ENCODE measurements around the gene PRDM15.
"Not testable (repeated sequence)": the region's sequence is repeated elsewhere in the genome, so short reads cannot be mapped to it uniquely, and the experiment has no call there.

Gene PRDM15

GRCh38 chr21:41796476-41797080 is 82.6 kb downstream of the PRDM15 start:
- no peak for DNase-seq (ENCODE audit: low spot score in 2 of 2)
- peaks cover 5% of the 10 kb centered on the region; the same call in 1 of the 2 replicates for H3K36me3 ChIP-seq (replicated peaks)
- in situ Hi-C loops (cut with MboI; ENCODE audit: low sequenced_read_pairs): no loop called here
- no peaks in the 10 kb centered on the region for H3K27me3 ChIP-seq (ENCODE audit: low read depth)
- no peak overlapping the region for H3K4me3 ChIP-seq
- no peaks in the 10 kb centered on the region for H3K4me1 ChIP-seq
- H3K9me3 ChIP-seq: no peaks in the 10 kb centered on the region

- H3K36me3 ChIP-seq (replicated peaks): peaks cover 3% of the 10 kb centered on the region; the same call in 1 of the 2 replicates
- no peak overlapping the region for H3K4me3 ChIP-seq
- no peak for DNase-seq (ENCODE audit: low spot score in 2 of 2)
- H3K27me3 ChIP-seq (ENCODE audit: low read depth): no peaks in the 10 kb centered on the region
- no peaks in the 10 kb centered on the region for H3K9me3 ChIP-seq
- in situ Hi-C loops (cut with MboI; ENCODE audit: low sequenced_read_pairs): no loop called here
- H3K4me1 ChIP-seq: no peaks in the 10 kb centered on the region
Measured at GRCh38 chr21:41795726-41796125, 83.4 kb downstream of the PRDM15 start.

- H3K9me3 ChIP-seq: no peaks in the 10 kb centered on the region
- H3K36me3 ChIP-seq (replicated peaks): no peaks in the 10 kb centered on the region
- H3K4me1 ChIP-seq: no peaks in the 10 kb centered on the region
- in situ Hi-C loops (cut with MboI; ENCODE audit: low sequenced_read_pairs): no loop called here
- H3K27me3 ChIP-seq (ENCODE audit: low read depth): no peaks in the 10 kb centered on the region
- no peak overlapping the region for H3K4me3 ChIP-seq
- DNase-seq (ENCODE audit: low spot score in 2 of 2): no peak
Measured at GRCh38 chr21:41794600-41794999, 84.5 kb downstream of the PRDM15 start.

- no peak overlapping the region for H3K4me3 ChIP-seq
- H3K27me3 ChIP-seq (ENCODE audit: low read depth): no peaks in the 10 kb centered on the region
- H3K9me3 ChIP-seq: no peaks in the 10 kb centered on the region
- no peak for DNase-seq (ENCODE audit: low spot score in 2 of 2)
- H3K36me3 ChIP-seq (replicated peaks): no peaks in the 10 kb centered on the region
- no peaks in the 10 kb centered on the region for H3K4me1 ChIP-seq
- in situ Hi-C loops (cut with MboI; ENCODE audit: low sequenced_read_pairs): no loop called here
Measured at GRCh38 chr21:41792711-41793110, 86.4 kb downstream of the PRDM15 start.

GRCh38 chr21:41786509-41786987 is 92.6 kb downstream of the PRDM15 start:
- in situ Hi-C loops (cut with MboI; ENCODE audit: low sequenced_read_pairs): no loop called here
- no peaks in the 10 kb centered on the region for H3K9me3 ChIP-seq
- 0 out of 2 replicates have a peak, but pooled peaks cover 6% of the 10 kb centered on the region for H3K4me1 ChIP-seq
- H3K36me3 ChIP-seq (replicated peaks): no peaks in the 10 kb centered on the region
- H3K4me3 ChIP-seq: no peak overlapping the region
- H3K27me3 ChIP-seq (ENCODE audit: low read depth): 0 out of 2 replicates have a peak, but pooled peaks cover 2% of the 10 kb centered on the region
- DNase-seq (ENCODE audit: low spot score in 2 of 2): no peak

GRCh38 chr21:41785262-41785661 is 93.9 kb downstream of the PRDM15 start:
- H3K4me1 ChIP-seq; DNase-seq (ENCODE audit: low spot score in 2 of 2); in situ Hi-C loops (cut with MboI; ENCODE audit: low sequenced_read_pairs): not testable (repeated sequence)

GRCh38 chr21:41784456-41785102 is 94.6 kb downstream of the PRDM15 start:
- DNase-seq (ENCODE audit: low spot score in 2 of 2): no peak
- 0 out of 2 replicates have a peak, but pooled peaks cover 6% of the 10 kb centered on the region for H3K4me1 ChIP-seq
- H3K27me3 ChIP-seq (ENCODE audit: low read depth): peaks cover 11% of the 10 kb centered on the region; the same call in 1 of the 2 replicates
- H3K9me3 ChIP-seq: no peaks in the 10 kb centered on the region
- H3K4me3 ChIP-seq: no peak overlapping the region
- no peaks in the 10 kb centered on the region for H3K36me3 ChIP-seq (replicated peaks)
- in situ Hi-C loops (cut with MboI; ENCODE audit: low sequenced_read_pairs): no loop called here

More at GRCh38 chr21:41785262-41785661, 93.9 kb downstream of the PRDM15 start:
- not testable (repeated sequence) for H3K36me3 ChIP-seq (replicated peaks); H3K4me3 ChIP-seq; H3K9me3 ChIP-seq; H3K27me3 ChIP-seq (ENCODE audit: low read depth)

- Histone ChIP-seq H3K9me3 (no peaks in the 10 kb centered on the region), H3K27me3 (ENCODE audit: low read depth) (peaks cover 13% of the 10 kb centered on the region; the same call in 1 of the 2 replicates), H3K36me3 (replicated peaks) (no peaks in the 10 kb centered on the region), H3K4me1 (0 out of 2 replicates have a peak, but pooled peaks cover 6% of the 10 kb centered on the region), H3K4me3 (no peak overlapping the region)
- peak; percentile 17 to 76 for DNase-seq (ENCODE audit: low spot score in 2 of 2)
- in situ Hi-C loops (cut with MboI; ENCODE audit: low sequenced_read_pairs): no loop called here
Measured at GRCh38 chr21:41783476-41784180, 95.5 kb downstream of the PRDM15 start.

- in situ Hi-C loops (cut with MboI; ENCODE audit: low sequenced_read_pairs): no loop called here
- no peak for DNase-seq (ENCODE audit: low spot score in 2 of 2)
- H3K4me1 ChIP-seq: 0 out of 2 replicates have a peak, but pooled peaks cover 6% of the 10 kb centered on the region
- H3K9me3 ChIP-seq: no peaks in the 10 kb centered on the region
- H3K27me3 ChIP-seq (ENCODE audit: low read depth): peaks cover 13% of the 10 kb centered on the region; the same call in 1 of the 2 replicates
- no peaks in the 10 kb centered on the region for H3K36me3 ChIP-seq (replicated peaks)
- no peak overlapping the region for H3K4me3 ChIP-seq
Measured at GRCh38 chr21:41781050-41781410, 98.1 kb downstream of the PRDM15 start.

- in situ Hi-C loops (cut with MboI; ENCODE audit: low sequenced_read_pairs): no loop called here
- no peaks in the 10 kb centered on the region for H3K36me3 ChIP-seq (replicated peaks)
- peaks cover 16% of the 10 kb centered on the region for H3K27me3 ChIP-seq (ENCODE audit: low read depth)
- H3K4me3 ChIP-seq: no peak overlapping the region
- DNase-seq (ENCODE audit: low spot score in 2 of 2): no peak
- H3K9me3 ChIP-seq: no peaks in the 10 kb centered on the region
- 0 out of 2 replicates have a peak, but pooled peaks cover 6% of the 10 kb centered on the region for H3K4me1 ChIP-seq
Measured at GRCh38 chr21:41780337-41781049, 98.7 kb downstream of the PRDM15 start.

- no peak overlapping the region for H3K4me3 ChIP-seq
- no peaks in the 10 kb centered on the region for H3K9me3 ChIP-seq
- in situ Hi-C loops (cut with MboI; ENCODE audit: low sequenced_read_pairs): no loop called here
- no peak for DNase-seq (ENCODE audit: low spot score in 2 of 2)
- H3K4me1 ChIP-seq: 0 out of 2 replicates have a peak, but pooled peaks cover 6% of the 10 kb centered on the region
- H3K27me3 ChIP-seq (ENCODE audit: low read depth): peaks cover 24% of the 10 kb centered on the region
- no peaks in the 10 kb centered on the region for H3K36me3 ChIP-seq (replicated peaks)
Measured at GRCh38 chr21:41779659-41780058, 99.5 kb downstream of the PRDM15 start.

GRCh38 chr21:41778930-41779600 is 100.1 kb downstream of the PRDM15 start:
- no peak for DNase-seq (ENCODE audit: low spot score in 2 of 2)
- H3K4me1 ChIP-seq: 0 out of 2 replicates have a peak, but pooled peaks cover 6% of the 10 kb centered on the region
- H3K4me3 ChIP-seq: no peak overlapping the region
- in situ Hi-C loops (cut with MboI; ENCODE audit: low sequenced_read_pairs): no loop called here
- no peaks in the 10 kb centered on the region for H3K9me3 ChIP-seq
- peaks cover 28% of the 10 kb centered on the region for H3K27me3 ChIP-seq (ENCODE audit: low read depth)
- no peaks in the 10 kb centered on the region for H3K36me3 ChIP-seq (replicated peaks)
